ENCODE results near the gene GABRR2. TPM values are rescaled to one million over a fixed set of nuclear protein-coding genes. Genes with fewer than 3 reads are reported as not detected.
"Not testable (repeated sequence)": the region's sequence is repeated elsewhere in the genome, so short reads cannot be mapped to it uniquely, and the experiment has no call there.

Gene GABRR2
- total RNA-seq, 1 donor from 2014 or later: 0.35 TPM

- DNase-seq (ENCODE audit: missing footprints) (no peak), ATAC-seq (no peak)
- intact Hi-C loops (cut with DNase I): no loop called here
Measured at GRCh38 chr6:89301586-89302194, 13.4 kb downstream of the GABRR2 start.

- DNase-seq (ENCODE audit: missing footprints): no peak
- intact Hi-C loops (cut with DNase I): no loop called here
Measured at GRCh38 chr6:89299466-89299850, 15.6 kb downstream of the GABRR2 start.

GRCh38 chr6:89298680-89299465, 16.2 kb downstream of the GABRR2 start:
- intact Hi-C loops (cut with DNase I): no loop called here
- DNase-seq (ENCODE audit: missing footprints) (no peak), ATAC-seq (no peak)

More at GRCh38 chr6:89299466-89299850, 15.6 kb downstream of the GABRR2 start:
- ATAC-seq: no peak

GRCh38 chr6:89297695-89298351, 17.3 kb downstream of the GABRR2 start:
- DNase-seq (ENCODE audit: missing footprints) (no peak), ATAC-seq (peak; percentile 52)
- intact Hi-C loops (cut with DNase I): no loop called here

- DNase-seq (ENCODE audit: missing footprints): no peak
- intact Hi-C loops (cut with DNase I): no loop called here
- ATAC-seq: no peak
Measured at GRCh38 chr6:89295981-89296380, 19.1 kb downstream of the GABRR2 start.

GRCh38 chr6:89295116-89295515, 20.0 kb downstream of the GABRR2 start:
- DNase-seq (ENCODE audit: missing footprints); intact Hi-C loops (cut with DNase I); ATAC-seq: not testable (repeated sequence)

- DNase-seq (ENCODE audit: missing footprints) (no peak), ATAC-seq (no peak)
- intact Hi-C loops (cut with DNase I): no loop called here
Measured at GRCh38 chr6:89291256-89291819, 23.8 kb downstream of the GABRR2 start.

- no peak for DNase-seq (ENCODE audit: missing footprints)
- ATAC-seq: no peak
- intact Hi-C loops (cut with DNase I): no loop called here
Measured at GRCh38 chr6:89290401-89291155, 24.5 kb downstream of the GABRR2 start.

- DNase-seq (ENCODE audit: missing footprints) (no peak), ATAC-seq (no peak)
- intact Hi-C loops (cut with DNase I): no loop called here
Measured at GRCh38 chr6:89289710-89290109, 25.4 kb downstream of the GABRR2 start.

GRCh38 chr6:89287351-89288028, 27.6 kb downstream of the GABRR2 start:
- intact Hi-C loops (cut with DNase I): no loop called here

GRCh38 chr6:89286516-89286915, 28.6 kb downstream of the GABRR2 start:
- intact Hi-C loops (cut with DNase I): no loop called here
- DNase-seq (ENCODE audit: missing footprints) (no peak), ATAC-seq (no peak)

More at GRCh38 chr6:89287351-89288028, 27.6 kb downstream of the GABRR2 start:
- ATAC-seq (no peak), DNase-seq (ENCODE audit: missing footprints) (no peak)

- DNase-seq (ENCODE audit: missing footprints): no peak
- intact Hi-C loops (cut with DNase I): no loop called here
- ATAC-seq: no peak
Measured at GRCh38 chr6:89284963-89285735, 29.9 kb downstream of the GABRR2 start.

GRCh38 chr6:89284081-89284480, 31.0 kb downstream of the GABRR2 start:
- no peak for DNase-seq (ENCODE audit: missing footprints)
- intact Hi-C loops (cut with DNase I): no loop called here
- ATAC-seq: no peak

GRCh38 chr6:89282749-89283148, 32.4 kb downstream of the GABRR2 start:
- intact Hi-C loops (cut with DNase I): no loop called here
- no peak for ATAC-seq
- DNase-seq (ENCODE audit: missing footprints): no peak

GRCh38 chr6:89281779-89282246, 33.3 kb downstream of the GABRR2 start:
- intact Hi-C loops (cut with DNase I): no loop called here
- DNase-seq (ENCODE audit: missing footprints) (no peak), ATAC-seq (no peak)

- DNase-seq (ENCODE audit: missing footprints): no peak
- no peak for ATAC-seq
- intact Hi-C loops (cut with DNase I): no loop called here
Measured at GRCh38 chr6:89278956-89279355, 36.1 kb downstream of the GABRR2 start.

- intact Hi-C loops (cut with DNase I): no loop called here
- ATAC-seq (no peak), DNase-seq (ENCODE audit: missing footprints) (no peak)
Measured at GRCh38 chr6:89275900-89276299, 39.2 kb downstream of the GABRR2 start.

- DNase-seq (ENCODE audit: missing footprints) (no peak), ATAC-seq (peak; percentile 62)
- intact Hi-C loops (cut with DNase I): no loop called here
Measured at GRCh38 chr6:89273816-89274215, 41.3 kb downstream of the GABRR2 start.

Data from Right ventricle myocardium inferior (tissue), 1 donor.